Pancreas (tissue), 8 donors: ENCODE data around the gene LMX1A. TPM values are rescaled to one million over a fixed set of nuclear protein-coding genes. Genes with fewer than 3 reads are reported as not detected.

Experiments
- polyA plus RNA-seq, 2 donors: library from polyadenylated mRNA; stranded (reverse); fragments of 200-250 nt; gene quantifications; one replicate each; pipeline ENCODE4 v1.2.3, GENCODE V29; 2013
- total RNA-seq, 6 donors: library from RNA; stranded (reverse); fragmentation: NEBNext Ultra II Directional in 4 of 6; extraction: Animal tissue kit (Norgen Biotek cat#: 25700) in 4 of 6; gene quantifications; one replicate each; pipeline versions ENCODE4 v1.2.1 to v1.2.4, GENCODE V29; 2021 to 2023
- donor health status: healthy with polysubstance abuse.
- donor health status: DM: no; HTN: no; CAD: no; lungs with moderate emphysema.
- donor health status: DM: no; HTN: no; CAD: no.
- donor health status: Bipolar disorder and iron deficiency.
- donor health status: DM: yes; HTN: yes; CAD: no.
- donor health status: DM: no; HTN: no; CAD: no.
- donor health status: DM: no; HTN: no; CAD: no.
- donor health status: DM: yes; HTN: yes; CAD: no.

Gene LMX1A
- total and polyA plus RNA-seq, 8 donors, result 0.11 TPM; not detected in 7

Other genes with a start within 250 kb of the LMX1A start
- 1 to 10 TPM in 3 of 6 donors, under 1 TPM in 3; 0.32 to 1.7 (median 0.72) TPM for gene RXRG, start 88.4 kb upstream of the LMX1A start, total RNA-seq
- 10 to 100 TPM in 1 of 2 donors, 1 to 10 TPM in 1; 1.4 to 10.4 TPM for gene RXRG, start 88.4 kb upstream of the LMX1A start, polyA plus RNA-seq
- gene LRRC52, start 187.3 kb upstream of the LMX1A start, total RNA-seq, result not detected
- not detected for gene LRRC52, start 187.3 kb upstream of the LMX1A start, polyA plus RNA-seq